Testis (tissue), 3 donors: ENCODE measurements around the gene SYN1. TPM values are rescaled to one million over a fixed set of nuclear protein-coding genes. Genes with fewer than 3 reads are reported as not detected.

Source experiments
- DNase-seq: peaks from one replicate; pipeline ENCODE4 v3.0.0-alpha.2; 2019
- H3K27ac ChIP-seq, 2 donors: fragments of 200-600 bp; sonication (generic); one replicate each; pipeline ENCODE4 v1.5.1; 2019
- H3K27me3 ChIP-seq: fragments of 200-600 bp; sonication (generic); one replicate; pipeline ENCODE4 v1.5.1; 2019
- H3K36me3 ChIP-seq: fragments of 200-600 bp; sonication (generic); one replicate; pipeline ENCODE4 v1.5.1; 2017; ENCODE audit warnings: low read depth; ENCODE audit errors: missing control alignments
- H3K4me1 ChIP-seq: fragments of 200-600 bp; sonication (generic); one replicate; pipeline ENCODE4 v1.5.1; 2019
- H3K4me3 ChIP-seq, 2 donors: fragments of 200-600 bp; sonication (generic); one replicate each; pipeline ENCODE4 v1.5.1; 2017 to 2019
- H3K9me3 ChIP-seq: fragments of 200-600 bp; sonication (generic); one replicate; pipeline ENCODE4 v1.5.1; 2017
- POLR2A ChIP-seq: fragments of 450-650 bp; IDR thresholded peaks from one replicate; pipeline ENCODE4 v1.6.1; 2017; ENCODE audit warnings: antibody characterized with exemption, mild to moderate bottlenecking, moderate library complexity
- WGBS, 2 donors: methylation state at CpG; one replicate each; pipeline ENCODE4 v1.1.5; 2018; 5-methylcytosine and 5-hydroxymethylcytosine counted together
- intact Hi-C: fragments of 100-400 bp; cut with DNase I; formaldehyde crosslinking; loops from one replicate; pipeline ENCODE4 v1.15.1; 2023; ENCODE audit warnings: low total_unique reads
- polyA plus RNA-seq: library from polyadenylated mRNA; stranded (reverse); fragments of 350-450 nt; fragmentation: Illumina TruSeq; extraction: RNeasy Lipid Tissue Mini Kit (QIAGEN cat#74804); gene quantifications from one replicate; pipeline ENCODE4 v1.2.3, GENCODE V29; 2014; ENCODE audit warnings: low read depth, low replicate concordance; ENCODE audit not compliant: insufficient read depth
- total RNA-seq, 2 donors: library from RNA; depleted of rRNA; stranded (reverse); fragments of >200 nt; gene quantifications; one replicate each; pipeline ENCODE4 v1.2.3, GENCODE V29; 2016
- TF ChIP-seq, protein P1 (sequence below), 3 experiments: fragments of 450-650 bp in 2 of 3; fragments of 200-600 bp in 1 of 3; sonication (generic) in 1 of 3; IDR thresholded peaks; one replicate each; pipeline ENCODE4 v1.5.1; 2016 to 2019; ENCODE audit warnings: antibody characterized with exemption in 3 of 3, mild to moderate bottlenecking in 2 of 3, moderate library complexity in 1 of 3

Gene SYN1
- total and polyA plus RNA-seq, 3 donors from 2014 or later = 2.8 to 3.5 (median 3.4) TPM

DNA sequence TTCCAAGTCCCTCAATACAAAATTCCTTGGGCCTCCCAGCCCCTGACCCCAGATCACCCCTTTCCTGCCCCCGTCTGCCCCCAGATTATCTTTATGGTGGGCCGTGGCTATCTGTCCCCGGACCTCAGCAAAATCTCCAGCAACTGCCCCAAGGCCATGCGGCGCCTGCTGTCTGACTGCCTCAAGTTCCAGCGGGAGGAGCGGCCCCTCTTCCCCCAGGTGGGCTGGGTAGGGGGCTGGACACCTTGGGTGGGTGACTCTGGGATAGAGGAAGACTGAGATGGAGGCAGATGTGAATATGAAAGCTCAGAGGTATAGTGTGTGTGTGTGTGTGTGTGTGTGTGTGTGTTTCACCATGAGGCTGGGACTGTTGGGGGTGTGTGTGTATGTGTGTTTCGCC lies 48.9 kb downstream of the SYN1 start:
- no peak for DNase-seq
- no peaks in the 10 kb centered on the region for H3K27me3 ChIP-seq
- no peak overlapping the region for H3K27ac ChIP-seq
- H3K4me1 ChIP-seq = no peaks in the 10 kb centered on the region
- no peaks in the 10 kb centered on the region for H3K9me3 ChIP-seq
- no peak for TF ChIP-seq POLR2A
- TF ChIP-seq, protein P1, sequence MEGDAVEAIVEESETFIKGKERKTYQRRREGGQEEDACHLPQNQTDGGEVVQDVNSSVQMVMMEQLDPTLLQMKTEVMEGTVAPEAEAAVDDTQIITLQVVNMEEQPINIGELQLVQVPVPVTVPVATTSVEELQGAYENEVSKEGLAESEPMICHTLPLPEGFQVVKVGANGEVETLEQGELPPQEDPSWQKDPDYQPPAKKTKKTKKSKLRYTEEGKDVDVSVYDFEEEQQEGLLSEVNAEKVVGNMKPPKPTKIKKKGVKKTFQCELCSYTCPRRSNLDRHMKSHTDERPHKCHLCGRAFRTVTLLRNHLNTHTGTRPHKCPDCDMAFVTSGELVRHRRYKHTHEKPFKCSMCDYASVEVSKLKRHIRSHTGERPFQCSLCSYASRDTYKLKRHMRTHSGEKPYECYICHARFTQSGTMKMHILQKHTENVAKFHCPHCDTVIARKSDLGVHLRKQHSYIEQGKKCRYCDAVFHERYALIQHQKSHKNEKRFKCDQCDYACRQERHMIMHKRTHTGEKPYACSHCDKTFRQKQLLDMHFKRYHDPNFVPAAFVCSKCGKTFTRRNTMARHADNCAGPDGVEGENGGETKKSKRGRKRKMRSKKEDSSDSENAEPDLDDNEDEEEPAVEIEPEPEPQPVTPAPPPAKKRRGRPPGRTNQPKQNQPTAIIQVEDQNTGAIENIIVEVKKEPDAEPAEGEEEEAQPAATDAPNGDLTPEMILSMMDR (IDR thresholded peaks at IDR 0.05) = no peak
- no peaks in the 10 kb centered on the region for H3K36me3 ChIP-seq
- WGBS, 2 donors = 55 to 64% methylated on average over 4 to 8 of the region's 8 CpGs
- intact Hi-C loops = no loop called here
- H3K4me3 ChIP-seq = no peak overlapping the region

DNA sequence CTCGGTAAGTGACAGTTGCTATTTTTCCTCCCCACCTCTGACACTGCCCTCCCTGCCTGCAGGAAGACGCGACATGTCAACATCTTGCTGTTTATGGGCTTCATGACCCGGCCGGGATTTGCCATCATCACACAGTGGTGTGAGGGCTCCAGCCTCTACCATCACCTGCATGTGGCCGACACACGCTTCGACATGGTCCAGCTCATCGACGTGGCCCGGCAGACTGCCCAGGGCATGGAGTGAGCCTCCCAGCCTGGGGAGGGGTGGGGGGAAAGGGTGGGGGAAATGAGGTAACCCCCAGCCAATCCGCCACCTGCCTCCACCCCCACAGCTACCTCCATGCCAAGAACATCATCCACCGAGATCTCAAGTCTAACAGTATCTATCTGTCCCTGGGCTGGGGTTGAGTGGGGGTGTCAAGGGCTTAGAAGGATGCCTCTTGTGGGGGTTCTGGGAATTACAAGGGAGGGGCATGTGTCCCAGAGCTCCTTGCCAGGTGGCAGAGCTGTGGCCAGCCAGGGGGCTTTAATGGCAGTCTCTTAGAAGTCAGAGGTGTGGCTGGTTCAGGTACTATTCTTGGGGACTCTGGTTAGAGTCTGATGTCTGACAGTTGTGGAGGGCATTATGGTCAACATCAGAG lies 50.9 kb downstream of the SYN1 start:
- Histone ChIP-seq H3K27me3 (no peaks in the 10 kb centered on the region), H3K4me1 (no peaks in the 10 kb centered on the region), H3K4me3 (no peak overlapping the region), H3K36me3 (no peaks in the 10 kb centered on the region), H3K27ac (no peak overlapping the region), H3K9me3 (no peaks in the 10 kb centered on the region)
- DNase-seq = no peak
- 86% methylated on average over 1 to 10 of the region's 13 CpGs for WGBS, 2 donors
- intact Hi-C loops = loop anchor here (10.0 kb wide), 1 partner anchor 276 kb away; no protein-coding TSS in a partner anchor
- TF ChIP-seq POLR2A = no peak
- TF ChIP-seq, protein P1 (IDR thresholded peaks at IDR 0.05) = peak in 1 of 3 experiments; percentile 16

DNA sequence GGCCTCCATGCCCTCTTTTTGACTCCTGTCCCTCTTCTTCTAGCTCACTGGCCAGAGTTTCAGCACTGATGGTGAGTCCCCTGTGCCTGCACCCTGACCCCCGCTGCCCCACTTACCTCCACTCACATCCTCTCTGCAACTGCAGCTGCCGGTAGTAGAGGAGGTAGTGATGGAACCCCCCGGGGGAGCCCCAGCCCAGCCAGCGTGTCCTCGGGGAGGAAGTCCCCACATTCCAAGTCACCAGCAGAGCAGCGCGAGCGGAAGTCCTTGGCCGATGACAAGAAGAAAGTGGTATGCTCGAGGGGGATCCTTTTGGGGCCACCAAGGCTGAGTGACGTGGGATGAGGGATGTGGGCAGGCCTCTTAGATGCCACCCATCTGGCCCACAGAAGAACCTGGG lies 52.8 kb downstream of the SYN1 start:
- H3K27ac ChIP-seq = no peak overlapping the region
- DNase-seq = no peak
- H3K4me3 ChIP-seq = no peak overlapping the region
- TF ChIP-seq, protein P1 (IDR thresholded peaks at IDR 0.05) = no peak
- TF ChIP-seq POLR2A = no peak
- H3K27me3 ChIP-seq = no peaks in the 10 kb centered on the region
- intact Hi-C loops = loop anchor here (10.0 kb wide), 1 partner anchor 278 kb away; no protein-coding TSS in a partner anchor
- no peaks in the 10 kb centered on the region for H3K36me3 ChIP-seq
- H3K4me1 ChIP-seq = no peaks in the 10 kb centered on the region
- no peaks in the 10 kb centered on the region for H3K9me3 ChIP-seq
- 95 to 100% methylated on average over 2 to 7 of the region's 11 CpGs for WGBS, 2 donors

DNA sequence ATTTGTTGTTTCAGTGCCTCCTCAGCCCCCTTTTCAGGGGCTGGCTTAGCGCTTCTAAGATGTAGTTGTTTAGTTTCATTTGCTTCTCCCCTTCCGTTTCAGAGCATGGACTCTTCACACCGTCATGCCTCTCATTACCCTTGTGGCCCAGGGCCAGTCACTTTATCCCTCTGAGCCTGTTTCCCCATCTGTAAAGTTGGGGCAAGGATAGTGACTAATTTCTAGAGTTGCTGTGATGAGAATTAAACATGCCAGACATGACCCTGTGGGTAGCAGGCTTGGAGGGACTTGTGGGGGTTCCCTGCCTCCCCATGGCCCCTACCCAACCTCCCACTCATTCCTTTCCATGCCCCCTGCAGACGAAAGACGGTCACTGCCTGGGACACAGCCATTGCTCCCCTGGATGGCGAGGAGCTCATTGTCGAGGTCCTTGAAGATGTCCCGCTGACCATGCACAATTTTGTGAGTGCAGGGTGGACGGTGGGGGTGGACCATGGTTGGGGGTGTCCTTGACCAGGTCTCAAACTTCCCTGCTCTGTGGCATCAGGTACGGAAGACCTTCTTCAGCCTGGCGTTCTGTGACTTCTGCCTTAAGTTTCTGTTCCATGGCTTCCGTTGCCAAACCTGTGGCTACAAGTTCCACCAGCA lies 55.1 kb downstream of the SYN1 start:
- H3K36me3 ChIP-seq = no peaks in the 10 kb centered on the region
- H3K9me3 ChIP-seq = no peaks in the 10 kb centered on the region
- no peak overlapping the region for H3K27ac ChIP-seq
- no peak for DNase-seq
- intact Hi-C loops = loop anchor here (10.0 kb wide), 1 partner anchor 280 kb away; no protein-coding TSS in a partner anchor
- WGBS, 2 donors = 44 to 81% methylated on average over 3 to 9 of the region's 12 CpGs
- H3K4me1 ChIP-seq = no peaks in the 10 kb centered on the region
- no peak overlapping the region for H3K4me3 ChIP-seq
- no peaks in the 10 kb centered on the region for H3K27me3 ChIP-seq
- TF ChIP-seq, protein P1 (IDR thresholded peaks at IDR 0.05) = no peak
- TF ChIP-seq POLR2A = no peak
